Fibroblast of villous mesenchyme (primary cell): Measurements from ENCODE around the gene CYBC1. TPM values are rescaled to one million over a fixed set of nuclear protein-coding genes. Genes with fewer than 3 reads are reported as not detected.

Experiments
- DNase-seq: peaks from one replicate; pipeline ENCODE4 v3.0.0-alpha.2; 2010; ENCODE audit warnings: low read depth
- H3K4me3 ChIP-seq: 2 replicates; pipeline ENCODE4 v1.5.1; 2011; ENCODE audit warnings: low read depth, mild to moderate bottlenecking, low read length
- small RNA-seq: library from RNA; depleted of rRNA; stranded (forward); fragments of <200 nt; gene quantifications from one replicate; pipeline ENCODE3, GENCODE V24; 2012
- total RNA-seq: library from RNA; depleted of rRNA; stranded (reverse); fragments of >200 nt; gene quantifications from 2 replicates; pipeline ENCODE4 v1.2.3, GENCODE V29; 2012
- TF ChIP-seq, protein P1 (sequence below): IDR thresholded peaks from 2 replicates; pipeline ENCODE4 v1.5.1; 2012; ENCODE audit warnings: low read depth, mild to moderate bottlenecking, low read length; ENCODE audit not compliant: insufficient read depth

Gene CYBC1
- total RNA-seq, 1 donor: 46.2 TPM

DNA sequence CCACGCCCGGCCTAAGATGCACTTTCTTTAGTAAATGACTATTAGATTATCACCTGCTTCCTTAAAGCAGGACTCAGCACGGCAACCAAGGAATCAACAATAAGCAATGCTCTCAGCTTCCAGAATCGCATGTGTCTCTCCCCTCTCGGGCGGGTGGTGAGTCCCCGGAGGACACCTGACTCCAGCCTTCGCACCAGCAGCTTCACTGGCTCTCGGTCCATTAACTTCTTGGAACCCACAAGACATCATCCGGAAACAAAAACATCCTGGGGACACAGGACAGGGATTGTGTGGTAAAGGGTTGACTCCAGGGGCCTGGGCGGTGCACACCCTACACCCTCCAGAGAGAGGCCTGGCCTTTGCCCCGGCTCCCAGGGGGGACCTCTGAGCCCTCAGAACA is 56.3 kb downstream of the CYBC1 start:
- TF ChIP-seq, protein P1, sequence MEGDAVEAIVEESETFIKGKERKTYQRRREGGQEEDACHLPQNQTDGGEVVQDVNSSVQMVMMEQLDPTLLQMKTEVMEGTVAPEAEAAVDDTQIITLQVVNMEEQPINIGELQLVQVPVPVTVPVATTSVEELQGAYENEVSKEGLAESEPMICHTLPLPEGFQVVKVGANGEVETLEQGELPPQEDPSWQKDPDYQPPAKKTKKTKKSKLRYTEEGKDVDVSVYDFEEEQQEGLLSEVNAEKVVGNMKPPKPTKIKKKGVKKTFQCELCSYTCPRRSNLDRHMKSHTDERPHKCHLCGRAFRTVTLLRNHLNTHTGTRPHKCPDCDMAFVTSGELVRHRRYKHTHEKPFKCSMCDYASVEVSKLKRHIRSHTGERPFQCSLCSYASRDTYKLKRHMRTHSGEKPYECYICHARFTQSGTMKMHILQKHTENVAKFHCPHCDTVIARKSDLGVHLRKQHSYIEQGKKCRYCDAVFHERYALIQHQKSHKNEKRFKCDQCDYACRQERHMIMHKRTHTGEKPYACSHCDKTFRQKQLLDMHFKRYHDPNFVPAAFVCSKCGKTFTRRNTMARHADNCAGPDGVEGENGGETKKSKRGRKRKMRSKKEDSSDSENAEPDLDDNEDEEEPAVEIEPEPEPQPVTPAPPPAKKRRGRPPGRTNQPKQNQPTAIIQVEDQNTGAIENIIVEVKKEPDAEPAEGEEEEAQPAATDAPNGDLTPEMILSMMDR: no peak
- no peak for DNase-seq
- no peak overlapping the region for H3K4me3 ChIP-seq

GRCh38 chr17:82392941-82393340 is 57.6 kb downstream of the CYBC1 start:
- no peak for DNase-seq
- no peak overlapping the region for H3K4me3 ChIP-seq

More at GRCh38 chr17:82392941-82393340, 57.6 kb downstream of the CYBC1 start:
- TF ChIP-seq, protein P1: no peak

Small RNAs within 50 kb of the gene (small RNA-seq; reads per million reads assigned to genes)
- not detected for gene RF00019

Other genes starting within 250 kb of the CYBC1 start
- gene CCDC57, start 237.9 kb downstream of the CYBC1 start, total RNA-seq: 19.9 and 20.6 TPM in 2 replicates
- 131 and 174 TPM in 2 replicates for gene SLC16A3, start 221.7 kb downstream of the CYBC1 start, total RNA-seq
- 49.3 and 57.0 TPM in 2 replicates for gene CSNK1D, start 177.1 kb downstream of the CYBC1 start, total RNA-seq
- gene CD7, start 133.1 kb downstream of the CYBC1 start, total RNA-seq: not detected in 2 replicates
- gene SECTM1, start 117.0 kb downstream of the CYBC1 start, total RNA-seq: 11.9 and 24.2 TPM in 2 replicates
- under 0.01 TPM in 1 of 2 replicates, not detected in the other for gene TEX19, start 91.5 kb downstream of the CYBC1 start, total RNA-seq
- gene UTS2R, start 79.0 kb downstream of the CYBC1 start, total RNA-seq: not detected in 2 replicates
- 11.0 and 12.5 TPM in 2 replicates for gene HEXD, start 32.4 kb downstream of the CYBC1 start, total RNA-seq
- 20.7 and 28.0 TPM in 2 replicates for gene OGFOD3, start 32.2 kb downstream of the CYBC1 start, total RNA-seq
- gene NARF, start 8.0 kb upstream of the CYBC1 start, total RNA-seq: 21.6 and 30.3 TPM in 2 replicates
- 34.1 and 46.6 TPM in 2 replicates for gene FOXK2, start 69.0 kb upstream of the CYBC1 start, total RNA-seq
- 62.5 and 70.8 TPM in 2 replicates for gene WDR45B, start 197.7 kb upstream of the CYBC1 start, total RNA-seq
- 3.9 and 7.3 TPM in 2 replicates for gene RAB40B, start 247.9 kb upstream of the CYBC1 start, total RNA-seq